CD14-positive monocyte (primary cell): ENCODE measurements around the gene RIPOR3. TPM values are rescaled to one million over a fixed set of nuclear protein-coding genes. Genes with fewer than 3 reads are reported as not detected.
A peak's percentile ranks its signal among the peaks of the same experiment; 100 is the strongest.

Experiments used
- DNase-seq, 3 donors: peaks; one replicate each; pipeline ENCODE4 v3.0.0-alpha.2; 2011 to 2022
- H2AFZ ChIP-seq: 2 replicates; pipeline ENCODE4 v1.6.0; 2012; ENCODE audit warnings: mild to moderate bottlenecking, low read depth, low read length, inconsistent platforms; ENCODE audit not compliant: insufficient read depth, poor library complexity, severe bottlenecking
- H3K27ac ChIP-seq, 2 donors: 1 replicate in 1 of 2; 2 replicates in 1 of 2; pipeline ENCODE4 v1.5.1; 2012 to 2013; ENCODE audit warnings: low read length in 2 of 2, control low read depth in 1 of 2, inconsistent platforms in 1 of 2, low read depth in 1 of 2, mild to moderate bottlenecking in 1 of 2
- H3K27me3 ChIP-seq, 2 donors: one replicate each; pipeline versions ENCODE4 v1.6.0 to v1.6.1; 2011 to 2013; ENCODE audit warnings: low read length in 2 of 2; ENCODE audit not compliant: control insufficient read depth in 2 of 2, insufficient read depth in 2 of 2
- H3K36me3 ChIP-seq, 2 donors: replicated peaks in 1 of 2; 1 replicate in 1 of 2; 2 replicates in 1 of 2; pipeline versions ENCODE4 v1.5.1 to v1.6.1; 2012 to 2013; ENCODE audit warnings: low read length in 2 of 2, control low read depth in 1 of 2, inconsistent platforms in 1 of 2, mild to moderate bottlenecking in 1 of 2; ENCODE audit not compliant: insufficient read depth in 2 of 2, control insufficient read depth in 1 of 2
- H3K4me1 ChIP-seq, 2 donors: 1 replicate in 1 of 2; 2 replicates in 1 of 2; pipeline versions ENCODE4 v1.5.1 to v1.6.1; 2012 to 2013; ENCODE audit warnings: low read length in 2 of 2, control low read depth in 1 of 2, inconsistent platforms in 1 of 2, mild to moderate bottlenecking in 1 of 2, moderate library complexity in 1 of 2; ENCODE audit not compliant: insufficient read depth in 2 of 2, control insufficient read depth in 1 of 2
- H3K4me2 ChIP-seq: replicated peaks from 2 replicates; pipeline ENCODE3; 2012; ENCODE audit warnings: low read length, moderate library complexity, mild to moderate bottlenecking; ENCODE audit not compliant: poor library complexity, severe bottlenecking; ENCODE audit errors: extremely low read depth
- H3K4me3 ChIP-seq, 3 experiments: fragments of 200-600 bp in 1 of 3; sonication (generic) in 1 of 3; replicated peaks in 1 of 3; 1 replicate in 2 of 3; 2 replicates in 1 of 3; pipeline ENCODE4 v1.5.1; 2011 to 2013; ENCODE audit warnings: low read length in 3 of 3, mild to moderate bottlenecking in 3 of 3, control low read depth in 2 of 3, low read depth in 2 of 3, inconsistent platforms in 1 of 3, moderate library complexity in 1 of 3
- H3K79me2 ChIP-seq: 2 replicates; pipeline ENCODE4 v1.6.0; 2012; ENCODE audit warnings: mild to moderate bottlenecking, control low read depth, inconsistent platforms, low read length, moderate library complexity; ENCODE audit not compliant: insufficient read depth
- H3K9ac ChIP-seq: 2 replicates; pipeline ENCODE4 v1.6.0; 2017; ENCODE audit warnings: low read length, mild to moderate bottlenecking; ENCODE audit not compliant: insufficient read depth, poor library complexity, severe bottlenecking
- H3K9me3 ChIP-seq, 2 donors: replicated peaks in 1 of 2; 1 replicate in 1 of 2; 2 replicates in 1 of 2; pipeline versions ENCODE4 v1.5.1 to v1.6.1; 2012 to 2013; ENCODE audit warnings: low read length in 2 of 2, control low read depth in 1 of 2; ENCODE audit not compliant: control insufficient read depth in 1 of 2, insufficient read depth in 1 of 2
- H4K20me1 ChIP-seq: 2 replicates; pipeline ENCODE4 v1.6.0; 2012; ENCODE audit warnings: mild to moderate bottlenecking, low read length, control low read depth, moderate library complexity; ENCODE audit not compliant: insufficient read depth
- H3K27ac Mint-ChIP-seq, 7 donors: one replicate each; pipeline ENCODE4 v1.8.0; 2020; ENCODE audit warnings: mild to moderate bottlenecking in 7 of 7, mixed read lengths in 7 of 7, moderate library complexity in 6 of 7, inconsistent platforms in 2 of 7
- H3K27me3 Mint-ChIP-seq, 3 donors: one replicate each; pipeline ENCODE4 v1.8.0; 2021 to 2022; ENCODE audit warnings: low read depth in 3 of 3, mild to moderate bottlenecking in 3 of 3, mixed read lengths in 3 of 3, moderate library complexity in 3 of 3, inconsistent platforms in 1 of 3
- H3K36me3 Mint-ChIP-seq, 2 donors: one replicate each; pipeline ENCODE4 v1.8.0; 2020; ENCODE audit warnings: mixed read lengths in 2 of 2, inconsistent platforms in 1 of 2, mild to moderate bottlenecking in 1 of 2
- H3K4me1 Mint-ChIP-seq: one replicate; pipeline ENCODE4 v1.8.0; 2020; ENCODE audit warnings: mild to moderate bottlenecking, mixed read lengths
- H3K4me3 Mint-ChIP-seq, 2 donors: one replicate each; pipeline ENCODE4 v1.8.0; 2020; ENCODE audit warnings: mild to moderate bottlenecking in 2 of 2, mixed read lengths in 2 of 2, moderate library complexity in 1 of 2
- H3K9me3 Mint-ChIP-seq, 7 donors: one replicate each; pipeline ENCODE4 v1.8.0; 2020 to 2022; ENCODE audit warnings: mixed read lengths in 7 of 7, mild to moderate bottlenecking in 6 of 7, moderate library complexity in 6 of 7, inconsistent platforms in 2 of 7
- WGBS: methylation state at CpG from one replicate; pipeline ENCODE4 v1.1.5; 2013; ENCODE audit warnings: missing lambda C conversion rate; ENCODE audit not compliant: insufficient coverage; 5-methylcytosine and 5-hydroxymethylcytosine counted together
- intact Hi-C, 2 donors: fragments of 100-400 bp; cut with micrococcal nuclease; formaldehyde crosslinking; loops; one replicate each; pipeline versions ENCODE4 v1.15.0 to v1.15.1; 2023
- polyA plus RNA-seq, 3 donors: library from polyadenylated mRNA; depleted of rRNA in 1 of 3; unstranded in 2 of 3; stranded (reverse) in 1 of 3; fragments of 300-500 nt in 2 of 3; fragments of >200 nt in 1 of 3; fragmentation: Illumina TruSeq in 2 of 3; gene quantifications; 1 replicate in 2 of 3; 2 replicates in 1 of 3; pipeline ENCODE4 v1.2.3, GENCODE V29; 2012 to 2021
- TF ChIP-seq, protein P1 (sequence below): fragments of 200-600 bp; IDR thresholded peaks from one replicate; pipeline ENCODE4 v1.8.0; 2022; ENCODE audit warnings: antibody characterized with exemption, mild to moderate bottlenecking

The RIPOR3 gene
- polyA plus RNA-seq, 3 donors, result not detected

DNA sequence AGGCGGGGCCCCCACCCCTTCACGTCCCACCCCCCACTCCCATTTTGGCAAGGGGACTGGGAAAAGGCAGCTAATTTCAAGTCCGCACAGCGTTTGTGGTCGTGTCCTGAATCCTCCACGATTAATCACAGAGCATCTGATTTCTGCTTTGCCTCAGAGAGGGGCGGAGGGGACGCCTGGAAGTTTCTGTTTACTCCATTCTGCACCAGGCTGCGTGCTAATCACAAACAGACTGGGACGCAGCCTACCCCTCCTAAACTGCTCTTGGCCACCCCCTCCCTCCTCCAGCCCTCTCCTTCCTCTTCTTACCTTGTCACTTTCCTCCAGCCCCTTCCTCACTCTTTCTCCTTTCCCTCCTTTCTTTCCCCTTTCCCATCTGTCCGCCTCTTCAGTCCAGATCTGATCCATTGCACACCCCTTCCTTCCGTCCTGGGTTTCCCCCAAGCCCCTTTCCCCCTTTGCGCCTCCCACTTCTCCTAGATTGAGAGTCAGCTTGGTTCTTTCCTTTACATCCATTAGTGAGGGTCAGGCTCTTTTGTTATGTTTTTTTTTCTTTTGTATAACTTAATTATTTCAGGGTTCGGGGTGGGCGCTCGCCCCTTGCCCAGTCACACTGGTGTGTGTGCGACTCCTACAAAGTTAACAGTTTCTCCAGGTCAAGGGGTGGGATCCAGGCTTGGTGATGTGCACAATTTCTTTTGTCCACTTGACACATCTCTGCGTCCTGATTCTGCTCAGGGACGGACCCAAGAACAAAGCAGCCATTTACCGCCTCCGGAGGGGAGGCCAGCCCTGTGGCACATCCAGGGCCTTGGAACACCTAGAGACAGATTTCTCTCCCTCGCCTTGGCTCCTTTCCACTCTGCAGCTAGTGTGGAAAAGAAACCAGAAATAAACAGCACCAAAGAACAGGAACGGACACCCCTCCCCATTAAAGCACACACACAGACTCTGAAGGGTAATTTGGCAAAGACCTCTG is 520 bp upstream of the RIPOR3 start:
- peaks cover 36 to 47% of the 10 kb centered on the region in 2 donors for H3K27me3 ChIP-seq
- 22% methylated on average over 12 of the region's 23 CpGs for WGBS

More for the DNA sequence above, 520 bp upstream of the RIPOR3 start:
- Histone ChIP-seq H3K36me3 (no peaks in the 10 kb centered on the region), H3K27ac (no peak overlapping the region), H3K9me3 (peaks cover 0 to 7% of the 10 kb centered on the region in 2 donors), H3K9ac (no peak overlapping the region), H2AFZ (no peak overlapping the region), H3K4me3 (no peak overlapping the region), H3K79me2 (no peaks in the 10 kb centered on the region), H3K4me1 (no peaks in the 10 kb centered on the region), H4K20me1 (no peaks in the 10 kb centered on the region), H3K4me2 (no peak overlapping the region)
- Mint-ChIP-seq H3K4me1 (peaks cover 10% of the 10 kb centered on the region), H3K27me3 (peaks cover 52 to 66% (median 55%) of the 10 kb centered on the region in 3 donors), H3K4me3 (peak overlapping the region in 1 of 2 donors; percentile 77), H3K36me3 (peaks cover 0 to 1% of the 10 kb centered on the region in 2 donors), H3K9me3 (peaks cover 0 to 11% (median 3%) of the 10 kb centered on the region in 7 donors), H3K27ac (no peak overlapping the region)
- DNase-seq, result no peak
- TF ChIP-seq, protein P1, sequence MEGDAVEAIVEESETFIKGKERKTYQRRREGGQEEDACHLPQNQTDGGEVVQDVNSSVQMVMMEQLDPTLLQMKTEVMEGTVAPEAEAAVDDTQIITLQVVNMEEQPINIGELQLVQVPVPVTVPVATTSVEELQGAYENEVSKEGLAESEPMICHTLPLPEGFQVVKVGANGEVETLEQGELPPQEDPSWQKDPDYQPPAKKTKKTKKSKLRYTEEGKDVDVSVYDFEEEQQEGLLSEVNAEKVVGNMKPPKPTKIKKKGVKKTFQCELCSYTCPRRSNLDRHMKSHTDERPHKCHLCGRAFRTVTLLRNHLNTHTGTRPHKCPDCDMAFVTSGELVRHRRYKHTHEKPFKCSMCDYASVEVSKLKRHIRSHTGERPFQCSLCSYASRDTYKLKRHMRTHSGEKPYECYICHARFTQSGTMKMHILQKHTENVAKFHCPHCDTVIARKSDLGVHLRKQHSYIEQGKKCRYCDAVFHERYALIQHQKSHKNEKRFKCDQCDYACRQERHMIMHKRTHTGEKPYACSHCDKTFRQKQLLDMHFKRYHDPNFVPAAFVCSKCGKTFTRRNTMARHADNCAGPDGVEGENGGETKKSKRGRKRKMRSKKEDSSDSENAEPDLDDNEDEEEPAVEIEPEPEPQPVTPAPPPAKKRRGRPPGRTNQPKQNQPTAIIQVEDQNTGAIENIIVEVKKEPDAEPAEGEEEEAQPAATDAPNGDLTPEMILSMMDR, result no peak
- intact Hi-C loops, result no loop called here
